B cell (primary cell): ENCODE data around the gene DDX54. TPM values are rescaled to one million over a fixed set of nuclear protein-coding genes. Genes with fewer than 3 reads are reported as not detected.

Experiments
- ATAC-seq: fragments of 200-7000 bp; cut with Tn5 transposase; one replicate; pipeline ENCODE4 v1.10.0; 2021; ENCODE audit warnings: low read depth, mild to moderate bottlenecking, moderate number of reproducible peaks, moderate library complexity
- CTCF ChIA-PET: fragments of 350-600 bp; sonication (Branson Sonifier 250); formaldehyde crosslinking; loops from one replicate; lab custom pipeline; 2021; ENCODE audit warnings: antibody characterized with exemption, inconsistent platforms; lab: Charles Lee
- POLR2A ChIA-PET: fragments of 350-600 bp; sonication (Branson Sonifier 250); formaldehyde crosslinking; loops from one replicate; lab custom pipeline; 2021; ENCODE audit warnings: antibody characterized with exemption; lab: Charles Lee
- DNase-seq: peaks from one replicate; pipeline ENCODE4 v3.0.0; 2013
- H2AFZ ChIP-seq: 2 replicates; pipeline ENCODE4 v1.6.1; 2012; ENCODE audit warnings: mild to moderate bottlenecking, low read depth, low read length; ENCODE audit not compliant: insufficient read depth, poor library complexity, severe bottlenecking
- H3K27ac ChIP-seq, 2 donors: 1 replicate in 1 of 2; 2 replicates in 1 of 2; pipeline ENCODE4 v1.5.1; 2012 to 2013; ENCODE audit warnings: low read length in 2 of 2, mild to moderate bottlenecking in 2 of 2, moderate library complexity in 1 of 2
- H3K27me3 ChIP-seq, 4 experiments: fragments of 200-600 bp in 1 of 4; sonication (generic) in 1 of 4; replicated peaks in 1 of 4; 1 replicate in 2 of 4; 2 replicates in 2 of 4; pipeline versions ENCODE4 v1.6.1 to v1.7.0; 2013 to 2016; ENCODE audit warnings: low read length in 3 of 4, mild to moderate bottlenecking in 2 of 4, mixed read lengths in 1 of 4, moderate library complexity in 1 of 4; ENCODE audit not compliant: insufficient read depth in 4 of 4, control insufficient read depth in 3 of 4; ENCODE audit errors: control extremely low read depth in 1 of 4
- H3K36me3 ChIP-seq, 2 experiments: replicated peaks in 1 of 2; 1 replicate in 1 of 2; 2 replicates in 1 of 2; pipeline versions ENCODE4 v1.6.1 to v1.7.1; 2013; ENCODE audit warnings: low read length in 1 of 2; ENCODE audit not compliant: insufficient read depth in 2 of 2, control insufficient read depth in 1 of 2; ENCODE audit errors: control extremely low read depth in 1 of 2, extremely low read depth in 1 of 2
- H3K4me1 ChIP-seq, 2 donors: fragments of 200-600 bp in 1 of 2; sonication (generic) in 1 of 2; 1 replicate in 1 of 2; 2 replicates in 1 of 2; pipeline versions ENCODE4 v1.5.1 to v1.6.1; 2013 to 2017; ENCODE audit warnings: low read length in 2 of 2; ENCODE audit not compliant: control insufficient read depth in 2 of 2, insufficient read depth in 2 of 2
- H3K4me2 ChIP-seq: replicated peaks from 2 replicates; pipeline ENCODE3; 2012; ENCODE audit warnings: mild to moderate bottlenecking, low read depth, low read length; ENCODE audit not compliant: poor library complexity, severe bottlenecking
- H3K4me3 ChIP-seq, 5 experiments: fragments of 200-600 bp in 1 of 5; sonication (generic) in 1 of 5; 1 replicate in 3 of 5; 2 replicates in 2 of 5; pipeline versions ENCODE4 v1.5.1 to v1.7.0; 2011 to 2016; ENCODE audit warnings: low read length in 4 of 5, mild to moderate bottlenecking in 4 of 5, low read depth in 2 of 5, control low read depth in 1 of 5, moderate library complexity in 1 of 5; ENCODE audit not compliant: insufficient read depth in 1 of 5; ENCODE audit errors: control extremely low read depth in 1 of 5, extremely low read depth in 1 of 5
- H3K79me2 ChIP-seq: fragments of 200-600 bp; sonication (generic); one replicate; pipeline ENCODE4 v1.6.0; 2016; ENCODE audit warnings: low read length; ENCODE audit not compliant: control insufficient read depth, insufficient read depth
- H3K9ac ChIP-seq: fragments of 200-600 bp; sonication (generic); 2 replicates; pipeline ENCODE4 v1.6.1; 2017; ENCODE audit warnings: mild to moderate bottlenecking, low read length, moderate library complexity
- H3K9me3 ChIP-seq, 3 donors: one replicate each; pipeline versions ENCODE4 v1.6.1 to v1.7.1; 2013; ENCODE audit warnings: low read length in 2 of 3; ENCODE audit not compliant: control insufficient read depth in 2 of 3, insufficient read depth in 1 of 3; ENCODE audit errors: control extremely low read depth in 1 of 3
- H4K20me1 ChIP-seq: 2 replicates; pipeline ENCODE4 v1.6.0; 2012; ENCODE audit warnings: mild to moderate bottlenecking, low read length; ENCODE audit not compliant: insufficient read depth, control insufficient read depth, poor library complexity, severe bottlenecking
- H3K27ac Mint-ChIP-seq: one replicate; pipeline ENCODE4 v1.8.0; 2021; ENCODE audit warnings: mixed read lengths
- H3K27me3 Mint-ChIP-seq: one replicate; pipeline ENCODE4 v1.8.0; 2021; ENCODE audit warnings: mixed read lengths
- H3K4me1 Mint-ChIP-seq: one replicate; pipeline ENCODE4 v1.8.0; 2021; ENCODE audit warnings: mixed read lengths
- H3K4me3 Mint-ChIP-seq: one replicate; pipeline ENCODE4 v1.8.0; 2021; ENCODE audit warnings: mixed read lengths
- H3K9me3 Mint-ChIP-seq: one replicate; pipeline ENCODE4 v1.8.0; 2022; ENCODE audit warnings: mixed read lengths; ENCODE audit not compliant: insufficient read depth
- CTCF ChIP-seq: fragments of 200-600 bp; IDR thresholded peaks from one replicate; pipeline ENCODE4 v1.8.0; 2022; ENCODE audit warnings: antibody characterized with exemption, mild to moderate bottlenecking
- EZH2 ChIP-seq: IDR thresholded peaks from 2 replicates; pipeline ENCODE4 v1.6.1; 2012; ENCODE audit warnings: borderline replicate concordance, low read depth, mild to moderate bottlenecking, moderate library complexity, low read length; ENCODE audit not compliant: insufficient read depth, poor library complexity, severe bottlenecking
- WGBS: methylation state at CpG from one replicate; pipeline ENCODE4 v1.1.5; 2013; ENCODE audit warnings: missing lambda C conversion rate; ENCODE audit not compliant: insufficient coverage; 5-methylcytosine and 5-hydroxymethylcytosine counted together
- intact Hi-C: fragments of 100-400 bp; cut with micrococcal nuclease; formaldehyde crosslinking; loops from one replicate; pipeline ENCODE4 v1.10.0; 2022
- polyA plus RNA-seq: library from polyadenylated mRNA; depleted of rRNA; stranded (reverse); fragments of >200 nt; gene quantifications from 2 replicates; pipeline ENCODE4 v1.2.3, GENCODE V29; 2012
- total RNA-seq, 2 donors: library from RNA; stranded (reverse); fragments of 120-200 nt in 1 of 2; gene quantifications; 1 replicate in 1 of 2; 2 replicates in 1 of 2; pipeline versions ENCODE4 v1.2.3 to v1.2.4, GENCODE V29; 2013 to 2022

Gene DDX54
- total and polyA plus RNA-seq, 2 donors (not counting 1 experiment from before 2014, with no cell fraction given): 55.4 to 101 TPM

DNA sequence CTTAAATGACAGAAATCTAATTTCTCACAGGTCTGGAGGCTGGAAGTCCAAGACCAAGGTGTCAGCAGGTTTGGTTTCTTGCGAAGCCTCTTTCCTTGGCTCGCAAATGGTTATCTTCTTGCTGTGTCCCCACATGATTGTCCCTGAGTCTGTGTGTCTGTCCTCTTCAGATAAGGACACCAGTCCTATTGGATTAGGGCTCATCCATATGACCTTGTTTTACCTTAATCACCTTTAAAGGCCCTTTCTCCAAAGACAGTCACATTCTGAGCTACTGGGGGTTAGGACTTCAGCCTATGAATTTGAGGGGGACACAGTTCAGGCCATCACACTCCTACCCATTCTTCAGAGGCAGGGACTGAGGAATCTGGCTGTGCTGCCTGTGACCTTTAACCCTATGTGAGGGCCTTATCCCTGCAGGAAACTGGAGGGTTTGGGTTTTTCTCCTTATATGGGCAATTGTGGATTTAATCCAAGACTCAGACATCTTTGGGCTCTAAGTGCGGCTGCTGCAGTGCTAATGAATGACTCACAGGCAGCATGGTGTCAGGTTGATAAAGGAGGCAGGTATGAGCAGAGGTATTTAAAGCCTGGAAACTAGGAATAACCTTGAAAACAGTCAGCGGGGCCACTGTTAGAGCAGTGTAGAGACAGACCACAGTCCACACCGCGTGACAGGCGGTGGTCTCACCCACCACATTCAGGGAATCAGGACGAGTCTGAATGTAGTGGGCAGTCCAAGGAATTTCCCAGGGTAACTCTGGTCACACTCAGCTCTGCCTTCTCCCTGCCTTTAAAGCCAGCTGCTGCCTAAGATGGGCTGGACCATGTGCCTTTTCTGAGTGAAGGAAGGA, 46.2 kb upstream of the DDX54 start:
- Histone ChIP-seq H3K9ac (no peak overlapping the region), H3K27ac (peak overlapping the region; percentile 75 to 83)
- ATAC-seq: no peak

More for the DNA sequence above, 46.2 kb upstream of the DDX54 start:
- H3K79me2 ChIP-seq: peaks cover 48% of the 10 kb centered on the region
- peaks cover 53 to 64% of the 10 kb centered on the region in 2 donors for H3K4me1 ChIP-seq
- CTCF ChIA-PET: interaction anchor here (0.7 to 7.3 kb wide), 8 partner anchors 9 to 58 kb away, joined by 3 to 96 read pairs (median 18); partner anchors contain the start of gene TPCN1
- no peaks in the 10 kb centered on the region for H3K9me3 Mint-ChIP-seq
- no peaks in the 10 kb centered on the region for H3K27me3 Mint-ChIP-seq
- H3K4me3 ChIP-seq: no peak overlapping the region
- peak overlapping the region; percentile 39 for H3K4me3 Mint-ChIP-seq
- H3K4me2 ChIP-seq: peak overlapping the region; percentile 76
- H3K27me3 ChIP-seq: no peaks in the 10 kb centered on the region
- no peak for TF ChIP-seq EZH2
- no peak for TF ChIP-seq CTCF
- 91% methylated on average over 7 of the region's 8 CpGs for WGBS
- peaks cover 0 to 59% of the 10 kb centered on the region in 2 experiments for H3K36me3 ChIP-seq
- POLR2A ChIA-PET: interaction anchor here (1.0 to 4.7 kb wide), 4 partner anchors 10 to 28 kb away, joined by 3 to 54 read pairs (median 21); partner anchors contain the start of gene TPCN1
- H3K9me3 ChIP-seq: no peaks in the 10 kb centered on the region
- H2AFZ ChIP-seq: no peak overlapping the region
- DNase-seq: no peak
- peaks cover 69% of the 10 kb centered on the region for H3K4me1 Mint-ChIP-seq
- intact Hi-C loops: no loop called here
- no peaks in the 10 kb centered on the region for H4K20me1 ChIP-seq
- H3K27ac Mint-ChIP-seq: peak overlapping the region; percentile 56
